GM23248 (cell line): ENCODE results near the gene PHLDB1. TPM values are rescaled to one million over a fixed set of nuclear protein-coding genes. Genes with fewer than 3 reads are reported as not detected.

Source experiments
- DNase-seq: peaks from one replicate; pipeline ENCODE4 v3.0.0-alpha.2; 2015
- H2AFZ ChIP-seq: fragments of 200-600 bp; sonication (generic); 2 replicates; pipeline ENCODE4 v1.6.1; 2016; ENCODE audit warnings: antibody characterized with exemption
- H3F3A ChIP-seq: fragments of 200-600 bp; sonication (generic); 2 replicates; pipeline ENCODE4 v1.6.1; 2016; ENCODE audit warnings: mild to moderate bottlenecking, antibody characterized with exemption, mixed run types; ENCODE audit not compliant: insufficient read depth
- H3K27ac ChIP-seq: fragments of 200-600 bp; sonication (generic); 2 replicates; pipeline ENCODE4 v1.5.1; 2016; ENCODE audit warnings: mild to moderate bottlenecking
- H3K27me3 ChIP-seq: fragments of 200-600 bp; sonication (generic); replicated peaks from 2 replicates; pipeline ENCODE4 v1.6.1; 2016; ENCODE audit warnings: mild to moderate bottlenecking; ENCODE audit not compliant: insufficient read depth
- H3K36me3 ChIP-seq: fragments of 200-600 bp; sonication (generic); 2 replicates; pipeline ENCODE4 v1.6.1; 2016; ENCODE audit warnings: low read depth, mild to moderate bottlenecking
- H3K4me1 ChIP-seq: fragments of 200-600 bp; sonication (generic); 2 replicates; pipeline ENCODE4 v1.6.1; 2016; ENCODE audit warnings: mild to moderate bottlenecking; ENCODE audit not compliant: insufficient read depth
- H3K4me2 ChIP-seq: fragments of 200-600 bp; sonication (generic); one replicate; pipeline ENCODE4 v1.6.1; 2016; ENCODE audit warnings: mild to moderate bottlenecking; ENCODE audit not compliant: unreplicated experiment
- H3K4me3 ChIP-seq: fragments of 200-600 bp; sonication (generic); 2 replicates; pipeline ENCODE4 v1.5.1; 2016; ENCODE audit warnings: mild to moderate bottlenecking
- H3K79me2 ChIP-seq: fragments of 200-600 bp; sonication (generic); 2 replicates; pipeline ENCODE4 v1.6.1; 2016; ENCODE audit warnings: mild to moderate bottlenecking; ENCODE audit not compliant: insufficient read depth
- H3K9ac ChIP-seq: fragments of 200-600 bp; sonication (generic); 2 replicates; pipeline ENCODE4 v1.6.1; 2016; ENCODE audit warnings: mild to moderate bottlenecking
- H3K9me2 ChIP-seq: fragments of 200-600 bp; sonication (generic); 2 replicates; pipeline ENCODE4 v1.6.1; 2016; ENCODE audit warnings: mixed run types, mild to moderate bottlenecking, moderate library complexity; ENCODE audit not compliant: insufficient read depth
- H3K9me3 ChIP-seq: fragments of 200-600 bp; sonication (generic); one replicate; pipeline ENCODE4 v1.6.1; 2017; ENCODE audit warnings: low read depth
- H4K20me1 ChIP-seq: fragments of 200-600 bp; sonication (generic); 2 replicates; pipeline ENCODE4 v1.6.0; 2016; ENCODE audit not compliant: insufficient read depth
- EZH2 ChIP-seq: fragments of 200-600 bp; sonication (generic); IDR thresholded peaks from 2 replicates; pipeline ENCODE4 v1.6.1; 2018; ENCODE audit warnings: antibody characterized with exemption, mild to moderate bottlenecking; ENCODE audit not compliant: insufficient read depth, poor library complexity, severe bottlenecking
- EZH2phosphoT487 ChIP-seq: fragments of 200-600 bp; sonication (generic); IDR thresholded peaks from 2 replicates; pipeline ENCODE4 v1.6.1; 2018; ENCODE audit warnings: antibody characterized with exemption, moderate library complexity, mild to moderate bottlenecking, low read depth; ENCODE audit not compliant: insufficient read depth
- WGBS, 2 experiments: methylation state at CpG; one replicate each; pipeline ENCODE4 v1.1.6; 2015 to 2017; ENCODE audit warnings: low lambda C conversion rate in 2 of 2, low coverage in 1 of 2; ENCODE audit errors: missing lambda C conversion rate in 2 of 2; 5-methylcytosine and 5-hydroxymethylcytosine counted together
- in situ Hi-C: fragments of 300-500 bp; cut with MboI; formaldehyde crosslinking; loops from 2 replicates; pipeline ENCODE4 v1.15.0; 2020
- polyA plus RNA-seq: library from polyadenylated mRNA; unstranded; fragments of >200 nt; fragmentation: Nextera tagmentation; extraction: Ambion mirVana; gene quantifications from 2 replicates; pipeline ENCODE4 v1.2.1, GENCODE V29; 2016
- total RNA-seq: library from RNA; depleted of rRNA; stranded (reverse); fragments of >200 nt; shearing (Covaris generic); gene quantifications from 2 replicates; pipeline ENCODE4 v1.2.3, GENCODE V29; 2014

PHLDB1 gene
- total and polyA plus RNA-seq, 2 experiments from 2014 or later = 91.7 to 102 TPM

DNA sequence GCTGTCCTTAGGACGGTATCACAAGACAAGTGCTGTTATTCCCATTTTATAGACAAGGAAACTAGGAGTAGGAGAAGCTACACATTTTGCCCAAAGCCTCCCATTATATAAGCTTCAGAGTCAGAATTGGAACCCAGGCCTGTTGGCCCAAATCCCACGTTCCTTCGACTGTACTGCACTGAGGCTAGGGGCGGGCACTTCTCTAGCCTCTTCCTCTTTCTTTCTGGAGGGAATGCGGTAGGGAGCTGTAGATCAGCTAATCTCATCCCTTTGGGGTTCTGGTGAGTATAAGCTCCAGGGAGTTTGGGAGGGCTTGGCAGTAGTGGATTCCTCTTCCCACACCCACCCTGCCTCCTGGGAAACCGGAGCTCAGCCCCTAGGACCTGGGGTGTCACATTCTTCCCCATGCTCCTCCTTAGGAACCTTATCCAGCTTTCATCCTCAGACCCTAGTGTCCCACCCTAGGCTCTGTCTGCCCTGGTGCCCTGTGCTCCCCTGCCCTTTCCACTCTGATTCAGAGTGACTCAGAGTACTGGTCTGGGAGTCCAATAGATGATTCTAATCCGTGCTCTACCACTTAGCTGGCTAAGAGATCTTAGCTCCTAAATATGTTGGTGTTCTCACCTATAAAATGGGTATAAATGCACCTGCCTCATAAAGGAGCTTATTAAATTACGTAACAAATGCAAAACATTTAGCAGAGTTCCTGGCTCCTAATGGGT, 29.3 kb downstream of the PHLDB1 start:
- Histone ChIP-seq H3K4me1 (peaks cover 17% of the 10 kb centered on the region), H3K9me3 (no peaks in the 10 kb centered on the region), H2AFZ (no peak overlapping the region), H3K27me3 (no peaks in the 10 kb centered on the region), H3K4me2 (no peak overlapping the region), H4K20me1 (no peaks in the 10 kb centered on the region), H3K79me2 (peaks cover 80% of the 10 kb centered on the region), H3K4me3 (no peak overlapping the region), H3K9ac (no peak overlapping the region), H3K9me2 (no peaks in the 10 kb centered on the region), H3F3A (peaks cover 42% of the 10 kb centered on the region), H3K36me3 (peaks cover 28% of the 10 kb centered on the region), H3K27ac (no peak overlapping the region; the same call in 1 of the 2 replicates)
- TF ChIP-seq EZH2 (no peak), EZH2phosphoT487 (no peak)
- peak; percentile 57 for DNase-seq
- WGBS, 2 experiments = 69 to 78% methylated on average over 8 of the region's 8 CpGs
- in situ Hi-C loops = no loop called here

GRCh38 chr11:118638726-118639125, 31.3 kb downstream of the PHLDB1 start:
- Histone ChIP-seq H3K4me1 (peaks cover 7% of the 10 kb centered on the region), H3K9me2 (no peaks in the 10 kb centered on the region), H3K27me3 (no peaks in the 10 kb centered on the region), H3K9me3 (no peaks in the 10 kb centered on the region), H2AFZ (no peak overlapping the region), H3K27ac (no peak overlapping the region), H3K4me3 (no peak overlapping the region), H3F3A (peaks cover 23% of the 10 kb centered on the region), H3K4me2 (no peak overlapping the region), H4K20me1 (no peaks in the 10 kb centered on the region), H3K9ac (no peak overlapping the region), H3K36me3 (peaks cover 28% of the 10 kb centered on the region), H3K79me2 (peaks cover 79% of the 10 kb centered on the region)
- in situ Hi-C loops = no loop called here
- TF ChIP-seq EZH2 (no peak), EZH2phosphoT487 (no peak)
- no peak for DNase-seq
- 88 to 90% methylated on average over 6 of the region's 6 CpGs for WGBS, 2 experiments

GRCh38 chr11:118639899-118640298, 32.5 kb downstream of the PHLDB1 start:
- H3K79me2 ChIP-seq = peaks cover 80% of the 10 kb centered on the region
- no peak overlapping the region for H3K4me3 ChIP-seq
- H2AFZ ChIP-seq = no peak overlapping the region
- in situ Hi-C loops = no loop called here
- no peaks in the 10 kb centered on the region for H3K27me3 ChIP-seq
- H3K9ac ChIP-seq = no peak overlapping the region
- no peak overlapping the region for H3K27ac ChIP-seq
- no peaks in the 10 kb centered on the region for H3K9me3 ChIP-seq
- H3K4me1 ChIP-seq = no peaks in the 10 kb centered on the region
- H3F3A ChIP-seq = peaks cover 17% of the 10 kb centered on the region
- no peaks in the 10 kb centered on the region for H4K20me1 ChIP-seq
- DNase-seq = no peak
- 74 to 81% methylated on average over 4 of the region's 4 CpGs for WGBS, 2 experiments
- peaks cover 35% of the 10 kb centered on the region for H3K36me3 ChIP-seq
- H3K4me2 ChIP-seq = no peak overlapping the region
- TF ChIP-seq EZH2 = no peak
- no peak for TF ChIP-seq EZH2phosphoT487
- no peaks in the 10 kb centered on the region for H3K9me2 ChIP-seq

GRCh38 chr11:118640332-118641154, 33.1 kb downstream of the PHLDB1 start:
- Histone ChIP-seq H3K27ac (no peak overlapping the region), H3K9ac (no peak overlapping the region), H3K9me3 (no peaks in the 10 kb centered on the region), H3F3A (peaks cover 11% of the 10 kb centered on the region), H3K79me2 (peaks cover 80% of the 10 kb centered on the region), H3K4me2 (no peak overlapping the region), H3K27me3 (no peaks in the 10 kb centered on the region), H3K4me3 (no peak overlapping the region), H4K20me1 (no peaks in the 10 kb centered on the region), H3K4me1 (no peaks in the 10 kb centered on the region), H3K36me3 (peaks cover 36% of the 10 kb centered on the region), H3K9me2 (no peaks in the 10 kb centered on the region), H2AFZ (no peak overlapping the region)
- 71% methylated on average over 5 of the region's 5 CpGs for WGBS, 2 experiments
- no peak for TF ChIP-seq EZH2phosphoT487
- no peak for TF ChIP-seq EZH2
- in situ Hi-C loops = no loop called here
- no peak for DNase-seq
